ENCODE results near the gene CCDC30.

DNA sequence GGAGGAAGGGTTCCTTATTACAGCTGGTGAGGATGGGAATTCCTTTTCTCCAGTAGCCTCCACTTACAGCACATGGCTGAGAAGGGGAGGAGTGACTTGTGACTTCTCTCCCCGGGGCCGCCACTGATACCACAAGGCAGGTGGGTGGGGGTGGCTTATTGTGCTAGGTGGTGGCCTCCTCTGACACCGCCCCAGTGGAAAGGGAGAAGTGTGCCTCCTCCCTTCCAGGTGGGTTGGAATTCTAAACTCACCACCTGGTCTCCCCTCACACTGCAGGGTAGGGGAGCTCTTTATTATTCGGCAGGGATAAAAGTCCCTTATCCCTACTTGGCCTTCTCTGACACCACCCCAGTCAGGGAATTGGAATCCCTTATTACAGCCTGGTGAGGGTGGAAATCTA lies 89.5 kb downstream of the CCDC30 start:
- TF ChIP-seq POLR2A (IDR thresholded peaks at IDR 0.05): no peak
- TF ChIP-seq EP300 (IDR thresholded peaks at IDR 0.05): no peak
- TF ChIP-seq, protein P1, sequence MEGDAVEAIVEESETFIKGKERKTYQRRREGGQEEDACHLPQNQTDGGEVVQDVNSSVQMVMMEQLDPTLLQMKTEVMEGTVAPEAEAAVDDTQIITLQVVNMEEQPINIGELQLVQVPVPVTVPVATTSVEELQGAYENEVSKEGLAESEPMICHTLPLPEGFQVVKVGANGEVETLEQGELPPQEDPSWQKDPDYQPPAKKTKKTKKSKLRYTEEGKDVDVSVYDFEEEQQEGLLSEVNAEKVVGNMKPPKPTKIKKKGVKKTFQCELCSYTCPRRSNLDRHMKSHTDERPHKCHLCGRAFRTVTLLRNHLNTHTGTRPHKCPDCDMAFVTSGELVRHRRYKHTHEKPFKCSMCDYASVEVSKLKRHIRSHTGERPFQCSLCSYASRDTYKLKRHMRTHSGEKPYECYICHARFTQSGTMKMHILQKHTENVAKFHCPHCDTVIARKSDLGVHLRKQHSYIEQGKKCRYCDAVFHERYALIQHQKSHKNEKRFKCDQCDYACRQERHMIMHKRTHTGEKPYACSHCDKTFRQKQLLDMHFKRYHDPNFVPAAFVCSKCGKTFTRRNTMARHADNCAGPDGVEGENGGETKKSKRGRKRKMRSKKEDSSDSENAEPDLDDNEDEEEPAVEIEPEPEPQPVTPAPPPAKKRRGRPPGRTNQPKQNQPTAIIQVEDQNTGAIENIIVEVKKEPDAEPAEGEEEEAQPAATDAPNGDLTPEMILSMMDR (IDR thresholded peaks at IDR 0.05): no peak

Data from sigmoid colon (tissue), 4 donors.